B cell (primary cell): ENCODE results near the gene CNOT6L. TPM values are rescaled to one million over a fixed set of nuclear protein-coding genes. Genes with fewer than 3 reads are reported as not detected.

ENCODE experiments used
- ATAC-seq: fragments of 200-7000 bp; cut with Tn5 transposase; one replicate; pipeline ENCODE4 v1.10.0; 2021; ENCODE audit warnings: low read depth, mild to moderate bottlenecking, moderate number of reproducible peaks, moderate library complexity
- CTCF ChIA-PET: fragments of 350-600 bp; sonication (Branson Sonifier 250); formaldehyde crosslinking; loops from one replicate; lab custom pipeline; 2021; ENCODE audit warnings: antibody characterized with exemption, inconsistent platforms; lab: Charles Lee
- POLR2A ChIA-PET: fragments of 350-600 bp; sonication (Branson Sonifier 250); formaldehyde crosslinking; loops from one replicate; lab custom pipeline; 2021; ENCODE audit warnings: antibody characterized with exemption; lab: Charles Lee
- DNase-seq: peaks from one replicate; pipeline ENCODE4 v3.0.0; 2013
- H2AFZ ChIP-seq: 2 replicates; pipeline ENCODE4 v1.6.1; 2012; ENCODE audit warnings: mild to moderate bottlenecking, low read depth, low read length; ENCODE audit not compliant: insufficient read depth, poor library complexity, severe bottlenecking
- H3K27ac ChIP-seq, 2 donors: 1 replicate in 1 of 2; 2 replicates in 1 of 2; pipeline ENCODE4 v1.5.1; 2012 to 2013; ENCODE audit warnings: low read length in 2 of 2, mild to moderate bottlenecking in 2 of 2, moderate library complexity in 1 of 2
- H3K27me3 ChIP-seq, 4 experiments: fragments of 200-600 bp in 1 of 4; sonication (generic) in 1 of 4; replicated peaks in 1 of 4; 1 replicate in 2 of 4; 2 replicates in 2 of 4; pipeline versions ENCODE4 v1.6.1 to v1.7.0; 2013 to 2016; ENCODE audit warnings: low read length in 3 of 4, mild to moderate bottlenecking in 2 of 4, mixed read lengths in 1 of 4, moderate library complexity in 1 of 4; ENCODE audit not compliant: insufficient read depth in 4 of 4, control insufficient read depth in 3 of 4; ENCODE audit errors: control extremely low read depth in 1 of 4
- H3K36me3 ChIP-seq, 2 experiments: replicated peaks in 1 of 2; 1 replicate in 1 of 2; 2 replicates in 1 of 2; pipeline versions ENCODE4 v1.6.1 to v1.7.1; 2013; ENCODE audit warnings: low read length in 1 of 2; ENCODE audit not compliant: insufficient read depth in 2 of 2, control insufficient read depth in 1 of 2; ENCODE audit errors: control extremely low read depth in 1 of 2, extremely low read depth in 1 of 2
- H3K4me1 ChIP-seq, 2 donors: fragments of 200-600 bp in 1 of 2; sonication (generic) in 1 of 2; 1 replicate in 1 of 2; 2 replicates in 1 of 2; pipeline versions ENCODE4 v1.5.1 to v1.6.1; 2013 to 2017; ENCODE audit warnings: low read length in 2 of 2; ENCODE audit not compliant: control insufficient read depth in 2 of 2, insufficient read depth in 2 of 2
- H3K4me2 ChIP-seq: replicated peaks from 2 replicates; pipeline ENCODE3; 2012; ENCODE audit warnings: mild to moderate bottlenecking, low read depth, low read length; ENCODE audit not compliant: poor library complexity, severe bottlenecking
- H3K4me3 ChIP-seq, 5 experiments: fragments of 200-600 bp in 1 of 5; sonication (generic) in 1 of 5; 1 replicate in 3 of 5; 2 replicates in 2 of 5; pipeline versions ENCODE4 v1.5.1 to v1.7.0; 2011 to 2016; ENCODE audit warnings: low read length in 4 of 5, mild to moderate bottlenecking in 4 of 5, low read depth in 2 of 5, control low read depth in 1 of 5, moderate library complexity in 1 of 5; ENCODE audit not compliant: insufficient read depth in 1 of 5; ENCODE audit errors: control extremely low read depth in 1 of 5, extremely low read depth in 1 of 5
- H3K79me2 ChIP-seq: fragments of 200-600 bp; sonication (generic); one replicate; pipeline ENCODE4 v1.6.0; 2016; ENCODE audit warnings: low read length; ENCODE audit not compliant: control insufficient read depth, insufficient read depth
- H3K9ac ChIP-seq: fragments of 200-600 bp; sonication (generic); 2 replicates; pipeline ENCODE4 v1.6.1; 2017; ENCODE audit warnings: mild to moderate bottlenecking, low read length, moderate library complexity
- H3K9me3 ChIP-seq, 3 donors: one replicate each; pipeline versions ENCODE4 v1.6.1 to v1.7.1; 2013; ENCODE audit warnings: low read length in 2 of 3; ENCODE audit not compliant: control insufficient read depth in 2 of 3, insufficient read depth in 1 of 3; ENCODE audit errors: control extremely low read depth in 1 of 3
- H4K20me1 ChIP-seq: 2 replicates; pipeline ENCODE4 v1.6.0; 2012; ENCODE audit warnings: mild to moderate bottlenecking, low read length; ENCODE audit not compliant: insufficient read depth, control insufficient read depth, poor library complexity, severe bottlenecking
- H3K27ac Mint-ChIP-seq: one replicate; pipeline ENCODE4 v1.8.0; 2021; ENCODE audit warnings: mixed read lengths
- H3K27me3 Mint-ChIP-seq: one replicate; pipeline ENCODE4 v1.8.0; 2021; ENCODE audit warnings: mixed read lengths
- H3K4me1 Mint-ChIP-seq: one replicate; pipeline ENCODE4 v1.8.0; 2021; ENCODE audit warnings: mixed read lengths
- H3K4me3 Mint-ChIP-seq: one replicate; pipeline ENCODE4 v1.8.0; 2021; ENCODE audit warnings: mixed read lengths
- H3K9me3 Mint-ChIP-seq: one replicate; pipeline ENCODE4 v1.8.0; 2022; ENCODE audit warnings: mixed read lengths; ENCODE audit not compliant: insufficient read depth
- CTCF ChIP-seq: fragments of 200-600 bp; IDR thresholded peaks from one replicate; pipeline ENCODE4 v1.8.0; 2022; ENCODE audit warnings: antibody characterized with exemption, mild to moderate bottlenecking
- EZH2 ChIP-seq: IDR thresholded peaks from 2 replicates; pipeline ENCODE4 v1.6.1; 2012; ENCODE audit warnings: borderline replicate concordance, low read depth, mild to moderate bottlenecking, moderate library complexity, low read length; ENCODE audit not compliant: insufficient read depth, poor library complexity, severe bottlenecking
- WGBS: methylation state at CpG from one replicate; pipeline ENCODE4 v1.1.5; 2013; ENCODE audit warnings: missing lambda C conversion rate; ENCODE audit not compliant: insufficient coverage; 5-methylcytosine and 5-hydroxymethylcytosine counted together
- intact Hi-C: fragments of 100-400 bp; cut with micrococcal nuclease; formaldehyde crosslinking; loops from one replicate; pipeline ENCODE4 v1.10.0; 2022
- polyA plus RNA-seq: library from polyadenylated mRNA; depleted of rRNA; stranded (reverse); fragments of >200 nt; gene quantifications from 2 replicates; pipeline ENCODE4 v1.2.3, GENCODE V29; 2012
- total RNA-seq, 2 donors: library from RNA; stranded (reverse); fragments of 120-200 nt in 1 of 2; gene quantifications; 1 replicate in 1 of 2; 2 replicates in 1 of 2; pipeline versions ENCODE4 v1.2.3 to v1.2.4, GENCODE V29; 2013 to 2022

Gene CNOT6L
- total and polyA plus RNA-seq, 2 donors (not counting 1 experiment from before 2014, with no cell fraction given) = 18.8 to 119 TPM

- no peaks in the 10 kb centered on the region for H3K9me3 Mint-ChIP-seq
- Histone ChIP-seq H3K4me2 (no peak overlapping the region), H3K27ac (no peak overlapping the region), H3K4me1 (no peaks in the 10 kb centered on the region), H3K9ac (no peak overlapping the region), H3K9me3 (no peaks in the 10 kb centered on the region), H3K27me3 (no peaks in the 10 kb centered on the region), H3K79me2 (no peaks in the 10 kb centered on the region), H3K4me3 (no peak overlapping the region), H4K20me1 (no peaks in the 10 kb centered on the region), H2AFZ (no peak overlapping the region), H3K36me3 (peaks cover 0 to 7% of the 10 kb centered on the region in 2 experiments)
- TF ChIP-seq CTCF = no peak
- no peak for TF ChIP-seq EZH2
- no CpG with 5 or more reads among the region's 1 CpG for WGBS
- peaks cover 2% of the 10 kb centered on the region for H3K4me1 Mint-ChIP-seq
- intact Hi-C loops = no loop called here
- H3K27me3 Mint-ChIP-seq = no peaks in the 10 kb centered on the region
- no peak overlapping the region for H3K4me3 Mint-ChIP-seq
- POLR2A ChIA-PET = no interaction called here
- ATAC-seq = no peak
- no peak for DNase-seq
- CTCF ChIA-PET = no interaction called here
- H3K27ac Mint-ChIP-seq = no peak overlapping the region
Observed at GRCh38 chr4:77710059-77710458, 109.1 kb downstream of the CNOT6L start.

GRCh38 chr4:77706717-77707116 is 112.5 kb downstream of the CNOT6L start:
- Histone ChIP-seq H3K4me3 (no peak overlapping the region), H3K36me3 (peaks cover 0 to 4% of the 10 kb centered on the region in 2 experiments), H3K9ac (no peak overlapping the region), H3K9me3 (no peaks in the 10 kb centered on the region), H2AFZ (no peak overlapping the region), H3K4me2 (no peak overlapping the region), H3K4me1 (no peaks in the 10 kb centered on the region), H3K27ac (no peak overlapping the region), H3K27me3 (no peaks in the 10 kb centered on the region), H4K20me1 (no peaks in the 10 kb centered on the region), H3K79me2 (no peaks in the 10 kb centered on the region)
- Mint-ChIP-seq H3K27me3 (no peaks in the 10 kb centered on the region), H3K4me3 (no peak overlapping the region), H3K9me3 (no peaks in the 10 kb centered on the region), H3K27ac (no peak overlapping the region), H3K4me1 (no peaks in the 10 kb centered on the region)
- ChIA-PET CTCF (no interaction called here), POLR2A (no interaction called here)
- intact Hi-C loops = no loop called here
- ATAC-seq (no peak), DNase-seq (no peak)
- TF ChIP-seq EZH2 (no peak), CTCF (no peak)
- WGBS = 100% methylated on average over 1 of the region's 4 CpGs
